Activated CD8-positive, alpha-beta memory T cell treated with anti-CD3 and anti-CD28 coated beads for 1 hour (primary cell): ENCODE measurements around the gene CALHM6.

Experiments used
- DNase-seq, 2 donors: peaks; one replicate each; pipeline ENCODE4 v3.0.0-alpha.2; 2020; ENCODE audit warnings: low read depth in 1 of 2; ENCODE audit errors: extremely low read depth in 1 of 2

CALHM6 gene

DNA sequence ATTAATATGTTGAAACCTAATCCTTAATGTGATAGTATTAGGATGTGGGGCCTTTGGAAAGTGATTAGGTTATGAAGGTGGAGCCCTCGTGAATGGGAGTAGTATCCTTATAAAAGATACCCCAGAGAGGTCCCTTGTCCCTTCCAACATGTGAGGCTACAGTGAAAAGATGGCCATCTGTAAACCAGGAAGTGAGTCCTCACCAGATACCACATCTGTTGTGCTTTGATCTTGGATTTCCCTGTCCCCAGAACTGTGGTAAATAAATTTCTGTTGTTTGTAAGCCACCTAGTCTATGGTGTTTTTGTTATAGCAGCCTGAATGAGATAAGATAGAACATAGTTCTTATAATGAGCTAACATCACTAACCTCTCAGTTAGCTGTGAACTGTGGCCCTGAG, 16.6 kb upstream of the CALHM6 start:
- DNase-seq = no peak

DNA sequence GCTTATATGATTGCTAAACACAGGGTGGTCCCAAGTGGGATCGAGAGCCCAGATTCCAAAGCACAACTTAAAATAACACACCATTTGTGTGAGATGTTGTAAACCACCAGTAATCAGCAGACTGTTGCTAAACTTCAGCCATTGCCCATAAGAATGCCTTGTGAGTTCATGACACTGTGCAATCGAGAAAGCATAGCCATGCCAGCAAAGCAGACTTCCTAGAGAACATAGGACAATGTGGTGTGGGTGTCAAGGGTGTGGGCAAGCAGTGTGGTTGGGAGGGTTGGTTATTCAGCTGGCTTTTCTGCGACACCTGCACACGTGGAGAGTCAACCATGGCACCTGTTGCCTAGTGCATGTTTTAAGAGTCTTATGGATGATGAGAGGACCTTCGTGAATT, 16.1 kb upstream of the CALHM6 start:
- no peak for DNase-seq

DNA sequence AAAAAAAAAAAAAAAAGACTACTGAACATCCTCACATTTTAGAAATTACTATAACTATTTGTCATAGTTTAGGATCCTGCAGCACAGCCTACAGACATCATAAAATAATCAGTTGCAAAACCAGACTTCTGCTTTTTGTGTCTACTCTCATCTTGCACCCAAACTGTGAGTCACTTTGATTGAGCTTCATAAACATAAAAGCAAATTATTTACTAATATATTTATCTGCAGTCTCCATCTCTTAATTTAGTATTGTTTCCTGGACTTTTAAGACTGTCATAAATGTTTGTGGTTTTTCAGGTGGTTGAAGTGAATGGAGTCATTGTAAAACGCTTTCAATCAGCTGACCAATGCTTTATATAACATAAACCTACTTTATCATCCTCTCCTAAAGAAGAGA, 14.8 kb upstream of the CALHM6 start:
- no peak for DNase-seq

GRCh38 chr6:116447052-116447451, 14.1 kb upstream of the CALHM6 start:
- DNase-seq = no peak

- no peak for DNase-seq
These were observed 13.6 kb upstream of the CALHM6 start for GRCh38 chr6:116447496-116448011.

- DNase-seq = no peak
These were observed 11.6 kb upstream of the CALHM6 start for GRCh38 chr6:116449565-116449964.

- DNase-seq = no peak
These were observed 10.9 kb upstream of the CALHM6 start for GRCh38 chr6:116450185-116450710.

GRCh38 chr6:116450769-116451740, 10.1 kb upstream of the CALHM6 start:
- no peak for DNase-seq

GRCh38 chr6:116451916-116452315, 9.3 kb upstream of the CALHM6 start:
- no peak for DNase-seq

DNA sequence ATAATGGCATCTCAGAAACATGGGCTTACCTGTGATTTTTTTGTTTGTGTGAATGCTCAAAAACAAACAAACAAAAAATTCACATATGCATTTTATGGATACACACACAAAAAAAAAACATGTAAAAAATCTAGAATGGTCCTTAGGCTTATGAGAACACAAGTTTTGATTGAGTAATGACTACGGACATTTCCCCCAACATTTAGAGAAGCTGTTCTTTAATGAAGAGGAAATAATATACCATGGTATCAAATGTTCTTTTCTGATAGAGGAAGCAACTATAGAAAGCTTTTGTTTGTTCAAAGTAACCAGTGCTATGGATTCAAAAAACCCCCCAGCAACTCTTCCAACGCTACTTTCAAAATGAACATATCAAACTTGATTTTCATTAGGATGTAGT, 8.6 kb upstream of the CALHM6 start:
- DNase-seq = no peak

GRCh38 chr6:116456106-116456505, 5.1 kb upstream of the CALHM6 start:
- no peak for DNase-seq

DNA sequence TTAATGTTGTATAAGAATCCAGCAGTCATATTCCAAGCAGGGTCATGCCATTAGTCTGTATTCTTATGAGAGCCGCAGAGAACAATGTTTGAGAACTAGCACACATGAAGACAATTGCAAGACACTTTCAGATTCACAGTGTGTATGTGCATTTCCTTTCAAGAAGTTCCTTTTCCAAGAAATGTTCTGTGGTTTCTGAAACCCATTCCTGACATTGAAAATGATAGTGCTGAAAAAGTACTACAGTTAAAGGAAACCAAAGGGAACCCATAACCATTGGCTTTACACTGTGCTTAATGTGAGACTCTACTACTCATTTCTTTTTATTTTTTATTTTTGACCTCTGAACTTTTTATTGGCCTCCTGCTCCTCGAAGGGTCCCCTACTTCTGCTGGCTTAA, 4.2 kb upstream of the CALHM6 start:
- DNase-seq = no peak

- DNase-seq = no peak
These were observed 2.9 kb upstream of the CALHM6 start for GRCh38 chr6:116458264-116458663.

DNA sequence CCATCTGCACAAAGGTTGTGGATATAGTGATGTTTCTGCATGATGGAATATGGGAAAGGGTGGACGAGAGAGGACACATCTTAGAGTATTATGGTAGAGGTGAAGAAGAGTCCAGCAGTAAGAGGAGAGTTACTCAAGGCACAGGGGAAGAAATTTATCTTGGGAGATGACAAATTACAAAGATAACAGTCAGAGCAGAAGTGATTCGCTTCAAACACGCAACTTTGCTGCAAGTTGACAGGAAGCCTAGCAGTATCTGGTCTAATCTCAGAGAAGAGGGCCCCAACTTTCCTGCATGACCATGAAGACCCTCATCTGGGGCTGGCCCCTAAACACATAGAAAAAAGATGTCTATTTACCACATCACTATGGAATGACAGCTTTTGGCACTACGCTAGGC, 1.2 kb upstream of the CALHM6 start:
- DNase-seq = no peak

- peak in 1 of 2 donors; percentile 3 for DNase-seq
These were observed 1.0 kb downstream of the CALHM6 start for GRCh38 chr6:116461932-116462885.

DNA sequence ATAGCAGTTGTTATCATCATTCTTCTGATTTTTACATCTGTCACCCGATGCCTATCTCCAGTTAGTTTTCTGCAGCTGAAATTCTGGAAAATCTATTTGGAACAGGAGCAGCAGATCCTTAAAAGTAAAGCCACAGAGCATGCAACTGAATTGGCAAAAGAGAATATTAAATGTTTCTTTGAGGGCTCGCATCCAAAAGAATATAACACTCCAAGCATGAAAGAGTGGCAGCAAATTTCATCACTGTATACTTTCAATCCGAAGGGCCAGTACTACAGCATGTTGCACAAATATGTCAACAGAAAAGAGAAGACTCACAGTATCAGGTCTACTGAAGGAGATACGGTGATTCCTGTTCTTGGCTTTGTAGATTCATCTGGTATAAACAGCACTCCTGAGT, 2.1 kb downstream of the CALHM6 start:
- DNase-seq = no peak

DNA sequence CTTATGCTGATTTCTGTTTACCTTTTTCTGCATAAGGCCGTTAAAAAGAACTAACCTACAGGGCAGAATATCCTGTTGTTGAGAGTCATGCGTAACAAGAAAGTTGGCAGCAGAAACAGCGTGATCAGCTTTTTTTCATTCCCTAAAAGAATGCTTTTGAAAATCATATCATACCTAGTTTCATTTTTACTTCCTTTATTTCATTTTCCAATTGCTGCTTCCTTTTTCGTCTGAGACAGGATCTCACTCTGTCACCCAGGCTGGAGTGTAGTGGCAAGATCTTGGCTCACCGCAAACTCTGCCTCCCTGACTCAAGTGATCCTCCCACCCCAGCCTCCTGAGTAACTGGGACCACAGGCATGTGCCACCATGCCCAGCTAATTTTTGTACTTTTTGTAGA, 4.1 kb downstream of the CALHM6 start:
- no peak for DNase-seq

- no peak for DNase-seq
These were observed 5.9 kb downstream of the CALHM6 start for GRCh38 chr6:116467096-116467495.

GRCh38 chr6:116467514-116467913, 6.3 kb downstream of the CALHM6 start:
- DNase-seq = no peak

GRCh38 chr6:116468293-116468692, 7.1 kb downstream of the CALHM6 start:
- DNase-seq = no peak

- no peak for DNase-seq
These were observed 10.4 kb downstream of the CALHM6 start for GRCh38 chr6:116471531-116471930.
